Transverse colon (tissue), 4 donors: ENCODE measurements around the gene CRTC3.
"Not testable (repeated sequence)": the region's sequence is repeated elsewhere in the genome, so short reads cannot be mapped to it uniquely, and the experiment has no call there.

Source experiments
- CTCF ChIP-seq, 5 experiments: fragments of 200-600 bp in 3 of 5; fragments of 450-650 bp in 2 of 5; sonication (generic) in 3 of 5; IDR thresholded peaks; 1 replicate in 2 of 5; 2 replicates in 3 of 5; pipeline ENCODE4 v1.5.1; 2016 to 2017; ENCODE audit warnings: antibody characterized with exemption in 5 of 5, inconsistent platforms in 3 of 5, mild to moderate bottlenecking in 2 of 5, moderate library complexity in 1 of 5
- EP300 ChIP-seq: sonication (generic); formaldehyde crosslinking; IDR thresholded peaks from one replicate; pipeline ENCODE4 v1.6.1; 2017; ENCODE audit warnings: antibody characterized with exemption, low read depth
- POLR2A ChIP-seq: fragments of 450-650 bp; IDR thresholded peaks from one replicate; pipeline ENCODE4 v1.6.1; 2016; ENCODE audit warnings: antibody characterized with exemption, mild to moderate bottlenecking, moderate library complexity
- POLR2AphosphoS5 ChIP-seq, 3 donors: sonication (generic); formaldehyde crosslinking; IDR thresholded peaks; one replicate each; pipeline ENCODE4 v1.6.1; 2016; ENCODE audit warnings: antibody characterized with exemption in 3 of 3

- TF ChIP-seq CTCF (IDR thresholded peaks at IDR 0.05); POLR2A; EP300; POLR2AphosphoS5 (IDR thresholded peaks at IDR 0.05): not testable (repeated sequence)
These were observed 5.5 kb upstream of the CRTC3 start for GRCh38 chr15:90524018-90524803.
